GM18505 (cell line): ENCODE measurements around the gene PDIK1L.

ENCODE experiments used
- ATAC-seq: cut with Tn5 transposase; IDR thresholded peaks from one replicate; pipeline ENCODE4 v1.9.1; 2021; ENCODE audit not compliant: unreplicated experiment
- POLR2A ChIP-seq: IDR thresholded peaks from 4 replicates; pipeline ENCODE4 v1.6.1; 2011; ENCODE audit warnings: borderline replicate concordance; ENCODE audit not compliant: insufficient read depth, insufficient read length; ENCODE audit errors: extremely low read depth

Gene PDIK1L

DNA sequence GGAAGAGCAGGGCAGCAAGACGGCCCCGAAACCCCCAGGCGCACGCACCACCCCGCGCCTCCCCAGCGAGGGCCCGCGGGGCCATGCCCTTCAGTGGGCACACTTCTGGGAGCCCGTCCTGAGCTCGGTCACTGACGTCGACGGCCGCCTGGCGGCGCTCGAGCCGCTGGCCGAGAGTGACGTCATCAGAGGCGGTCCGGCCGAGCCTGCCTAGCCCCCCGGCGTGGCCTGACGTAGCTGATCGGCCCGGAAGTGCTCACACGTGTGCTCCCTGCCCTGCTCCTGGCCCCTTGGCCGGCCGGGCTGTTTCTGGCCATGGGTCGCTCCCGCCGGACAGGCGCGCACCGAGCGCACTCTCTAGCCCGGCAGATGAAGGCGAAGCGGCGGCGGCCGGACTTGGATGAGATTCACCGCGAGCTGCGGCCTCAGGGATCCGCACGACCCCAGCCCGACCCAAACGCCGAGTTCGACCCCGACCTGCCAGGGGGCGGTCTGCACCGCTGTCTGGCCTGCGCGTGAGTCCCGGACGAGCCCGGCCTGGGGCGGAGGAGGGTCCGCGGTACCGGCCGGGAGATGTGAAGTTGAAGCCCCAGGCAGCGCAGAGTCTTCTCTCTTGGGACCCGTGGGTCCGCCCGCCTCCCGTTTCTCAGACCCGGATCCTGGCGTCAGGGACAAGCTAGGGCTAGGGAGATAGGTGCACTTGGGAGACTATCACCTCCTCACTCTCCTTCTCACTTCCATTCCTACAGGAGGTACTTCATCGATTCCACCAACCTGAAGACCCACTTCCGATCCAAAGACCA is 58.2 kb downstream of the PDIK1L start, which contains the start of gene ZNF593:
TSS of gene ZNF593 (plus strand) at position 240 of the 803 bp plus-strand sequence. CDS start at position 316, 76 bp downstream.
- peak; percentile 82 for TF ChIP-seq POLR2A

DNA sequence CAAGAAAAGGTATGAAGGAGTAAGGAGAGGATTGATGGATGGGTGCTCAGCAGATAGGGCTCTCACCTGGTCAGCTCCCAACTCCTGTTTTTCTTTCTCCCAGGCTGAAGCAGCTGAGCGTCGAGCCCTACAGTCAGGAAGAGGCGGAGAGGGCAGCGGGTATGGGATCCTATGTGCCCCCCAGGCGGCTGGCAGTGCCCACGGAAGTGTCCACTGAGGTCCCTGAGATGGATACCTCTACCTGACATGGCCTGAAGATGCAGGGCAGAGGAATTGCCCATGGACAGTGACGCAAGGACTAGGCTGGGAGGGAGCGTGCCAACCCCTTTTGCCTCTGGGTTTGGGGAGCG is 58.8 kb downstream of the PDIK1L start:
- no peak for ATAC-seq
- TF ChIP-seq POLR2A: no peak

More for the DNA sequence above, 58.2 kb downstream of the PDIK1L start, which contains the start of gene ZNF593:
- ATAC-seq: peak; percentile 93

GRCh38 chr1:26171084-26172072 is 59.8 kb downstream of the PDIK1L start, which contains the start of gene ZNF593OS:
TSS of gene ZNF593OS (minus strand) at chr1:26171832. CDS start at chr1:26171661, 171 bp downstream.
- no peak for TF ChIP-seq POLR2A

More at GRCh38 chr1:26171084-26172072, 59.8 kb downstream of the PDIK1L start, which contains the start of gene ZNF593OS:
- no peak for ATAC-seq
